ENCODE data around the gene HCAR3.
"Not testable (repeated sequence)": the region's sequence is repeated elsewhere in the genome, so short reads cannot be mapped to it uniquely, and the experiment has no call there.

The HCAR3 gene

GRCh38 chr12:122738571-122738970 lies 22.0 kb upstream of the HCAR3 start:
- DNase-seq (ENCODE audit: insufficient read length) (no peak), FAIRE-seq (no peak)
- no peak for TF ChIP-seq TAF1 (IDR thresholded peaks at IDR 0.05; ENCODE audit: borderline replicate concordance, low read depth, low read length)
- no peak for TF ChIP-seq POLR2AphosphoS5 (IDR thresholded peaks at IDR 0.05; ENCODE audit: low read depth, low read length)
- no peak for TF ChIP-seq POLR2A (IDR thresholded peaks at IDR 0.05; ENCODE audit: low read depth, low read length)

GRCh38 chr12:122732611-122733010 lies 16.0 kb upstream of the HCAR3 start:
- TF ChIP-seq POLR2AphosphoS5 (IDR thresholded peaks at IDR 0.05; ENCODE audit: low read depth, low read length) (no peak), TAF1 (IDR thresholded peaks at IDR 0.05; ENCODE audit: borderline replicate concordance, low read depth, low read length) (no peak), POLR2A (IDR thresholded peaks at IDR 0.05; ENCODE audit: low read depth, low read length) (no peak)
- DNase-seq (ENCODE audit: insufficient read length) (no peak), FAIRE-seq (no peak)

GRCh38 chr12:122732170-122732569 lies 15.6 kb upstream of the HCAR3 start:
- DNase-seq (ENCODE audit: insufficient read length) (no peak), FAIRE-seq (no peak)
- no peak for TF ChIP-seq TAF1 (IDR thresholded peaks at IDR 0.05; ENCODE audit: borderline replicate concordance, low read depth, low read length)

- no peak for FAIRE-seq
- TF ChIP-seq TAF1 (IDR thresholded peaks at IDR 0.05; ENCODE audit: borderline replicate concordance, low read depth, low read length), result no peak
- no peak for DNase-seq (ENCODE audit: insufficient read length)
Measured at GRCh38 chr12:122730215-122731014, 13.8 kb upstream of the HCAR3 start, which contains the start of gene HCAR1. TSS of gene HCAR1 (minus strand) at chr12:122730844. CDS start at chr12:122730339, 505 bp downstream.

- FAIRE-seq, result no peak
- TF ChIP-seq POLR2AphosphoS5 (IDR thresholded peaks at IDR 0.05; ENCODE audit: low read depth, low read length) (no peak), TAF1 (IDR thresholded peaks at IDR 0.05; ENCODE audit: borderline replicate concordance, low read depth, low read length) (no peak), POLR2A (IDR thresholded peaks at IDR 0.05; ENCODE audit: low read depth, low read length) (no peak)
- DNase-seq (ENCODE audit: insufficient read length), result no peak
Measured at GRCh38 chr12:122729583-122730214, 13.1 kb upstream of the HCAR3 start.

- TF ChIP-seq TAF1 (IDR thresholded peaks at IDR 0.05; ENCODE audit: borderline replicate concordance, low read depth, low read length) (no peak), POLR2AphosphoS5 (IDR thresholded peaks at IDR 0.05; ENCODE audit: low read depth, low read length) (no peak)
- no peak for DNase-seq (ENCODE audit: insufficient read length)
- peak; percentile 40 for FAIRE-seq
Measured at GRCh38 chr12:122726080-122726558, 9.5 kb upstream of the HCAR3 start.

GRCh38 chr12:122725452-122726079 lies 9.0 kb upstream of the HCAR3 start:
- TF ChIP-seq TAF1 (IDR thresholded peaks at IDR 0.05; ENCODE audit: borderline replicate concordance, low read depth, low read length), result no peak
- TF ChIP-seq POLR2A (IDR thresholded peaks at IDR 0.05; ENCODE audit: low read depth, low read length), result no peak
- TF ChIP-seq POLR2AphosphoS5 (IDR thresholded peaks at IDR 0.05; ENCODE audit: low read depth, low read length), result no peak
- peak; percentile 48 for FAIRE-seq
- no peak for DNase-seq (ENCODE audit: insufficient read length)

- DNase-seq (ENCODE audit: insufficient read length) (no peak), FAIRE-seq (no peak)
- TF ChIP-seq POLR2AphosphoS5 (IDR thresholded peaks at IDR 0.05; ENCODE audit: low read depth, low read length), result no peak
- no peak for TF ChIP-seq POLR2A (IDR thresholded peaks at IDR 0.05; ENCODE audit: low read depth, low read length)
- no peak for TF ChIP-seq TAF1 (IDR thresholded peaks at IDR 0.05; ENCODE audit: borderline replicate concordance, low read depth, low read length)
Measured at GRCh38 chr12:122724641-122725243, 8.1 kb upstream of the HCAR3 start.

- TF ChIP-seq POLR2AphosphoS5 (IDR thresholded peaks at IDR 0.05; ENCODE audit: low read depth, low read length) (no peak), POLR2A (IDR thresholded peaks at IDR 0.05; ENCODE audit: low read depth, low read length) (no peak), TAF1 (IDR thresholded peaks at IDR 0.05; ENCODE audit: borderline replicate concordance, low read depth, low read length) (no peak)
- DNase-seq (ENCODE audit: insufficient read length) (no peak), FAIRE-seq (no peak)
Measured at GRCh38 chr12:122722387-122722786, 5.8 kb upstream of the HCAR3 start.

GRCh38 chr12:122721057-122721545 lies 4.5 kb upstream of the HCAR3 start:
- no peak for DNase-seq (ENCODE audit: insufficient read length)
- no peak for TF ChIP-seq TAF1 (IDR thresholded peaks at IDR 0.05; ENCODE audit: borderline replicate concordance, low read depth, low read length)
- TF ChIP-seq POLR2AphosphoS5 (IDR thresholded peaks at IDR 0.05; ENCODE audit: low read depth, low read length), result no peak
- no peak for TF ChIP-seq POLR2A (IDR thresholded peaks at IDR 0.05; ENCODE audit: low read depth, low read length)
- no peak for FAIRE-seq

GRCh38 chr12:122715211-122715610 lies 1.4 kb downstream of the HCAR3 start:
- FAIRE-seq; DNase-seq (ENCODE audit: insufficient read length): not testable (repeated sequence)

GRCh38 chr12:122713491-122714188 lies 3.0 kb downstream of the HCAR3 start:
- peak; percentile 17 for FAIRE-seq
- DNase-seq (ENCODE audit: insufficient read length), result not testable (repeated sequence)

- FAIRE-seq; DNase-seq (ENCODE audit: insufficient read length): not testable (repeated sequence)
Measured at GRCh38 chr12:122711266-122711665, 5.3 kb downstream of the HCAR3 start.

- DNase-seq (ENCODE audit: insufficient read length); FAIRE-seq: not testable (repeated sequence)
Measured at GRCh38 chr12:122710341-122710740, 6.3 kb downstream of the HCAR3 start.

GRCh38 chr12:122709287-122709686 lies 7.3 kb downstream of the HCAR3 start:
- not testable (repeated sequence) for FAIRE-seq; DNase-seq (ENCODE audit: insufficient read length)

GRCh38 chr12:122703841-122704240 lies 12.8 kb downstream of the HCAR3 start:
- not testable (repeated sequence) for FAIRE-seq; DNase-seq (ENCODE audit: insufficient read length)
